Common myeloid progenitor, CD34-positive (primary cell): ENCODE results near the gene VSIG10L2.
"Not testable (repeated sequence)": the region's sequence is repeated elsewhere in the genome, so short reads cannot be mapped to it uniquely, and the experiment has no call there.

ENCODE experiments used
- CTCF ChIA-PET: fragments of 350-600 bp; sonication (Branson Sonifier 250); formaldehyde crosslinking; loops from one replicate; lab custom pipeline; 2021; ENCODE audit warnings: antibody characterized with exemption; lab: Charles Lee
- POLR2A ChIA-PET: fragments of 350-600 bp; sonication (Branson Sonifier 250); formaldehyde crosslinking; loops from one replicate; lab custom pipeline; 2021; ENCODE audit warnings: antibody characterized with exemption; lab: Charles Lee
- DNase-seq, 3 donors: peaks; one replicate each; pipeline versions ENCODE4 v3.0.0 to v3.0.0-alpha.2; 2013
- H3K27ac ChIP-seq, 2 experiments: 1 replicate in 1 of 2; 2 replicates in 1 of 2; pipeline ENCODE4 v1.7.0; 2013; ENCODE audit warnings: inconsistent platforms in 2 of 2, low read length in 2 of 2, mild to moderate bottlenecking in 2 of 2, low read depth in 1 of 2, moderate library complexity in 1 of 2; ENCODE audit not compliant: severe bottlenecking in 2 of 2, insufficient read depth in 1 of 2, poor library complexity in 1 of 2
- H3K27me3 ChIP-seq, 5 experiments: replicated peaks in 2 of 5; 1 replicate in 3 of 5; 2 replicates in 2 of 5; pipeline versions ENCODE4 v1.6.1 to v1.7.0; 2013; ENCODE audit warnings: low read length in 4 of 5, mild to moderate bottlenecking in 2 of 5, moderate library complexity in 2 of 5, inconsistent platforms in 1 of 5; ENCODE audit not compliant: insufficient read depth in 5 of 5, control insufficient read depth in 4 of 5
- H3K36me3 ChIP-seq, 4 experiments: 1 replicate in 2 of 4; 2 replicates in 2 of 4; pipeline versions ENCODE4 v1.6.1 to v1.7.0; 2013; ENCODE audit warnings: low read length in 3 of 4, control low read depth in 1 of 4, mild to moderate bottlenecking in 1 of 4; ENCODE audit not compliant: control insufficient read depth in 4 of 4, insufficient read depth in 4 of 4
- H3K4me1 ChIP-seq, 4 experiments: 1 replicate in 3 of 4; 2 replicates in 1 of 4; pipeline versions ENCODE4 v1.6.1 to v1.7.1; 2013; ENCODE audit warnings: low read length in 3 of 4, mild to moderate bottlenecking in 3 of 4, control low read depth in 1 of 4, inconsistent platforms in 1 of 4, moderate library complexity in 1 of 4; ENCODE audit not compliant: control insufficient read depth in 4 of 4, insufficient read depth in 4 of 4; ENCODE audit errors: control extremely low read depth in 1 of 4
- H3K4me3 ChIP-seq, 7 experiments: 1 replicate in 4 of 7; 2 replicates in 3 of 7; pipeline versions ENCODE4 v1.5.1 to v1.7.0; 2013; ENCODE audit warnings: mild to moderate bottlenecking in 7 of 7, low read length in 6 of 7, moderate library complexity in 6 of 7, inconsistent platforms in 2 of 7, low read depth in 2 of 7, control low read depth in 1 of 7; ENCODE audit not compliant: insufficient read depth in 4 of 7, control insufficient read depth in 1 of 7; ENCODE audit errors: extremely low read depth in 1 of 7
- H3K9me3 ChIP-seq, 5 experiments: 1 replicate in 4 of 5; 2 replicates in 1 of 5; pipeline versions ENCODE4 v1.6.1 to v1.7.1; 2013; ENCODE audit warnings: low read length in 4 of 5, mild to moderate bottlenecking in 2 of 5, inconsistent platforms in 1 of 5, low read depth in 1 of 5, moderate library complexity in 1 of 5; ENCODE audit not compliant: control insufficient read depth in 4 of 5, insufficient read depth in 2 of 5; ENCODE audit errors: control extremely low read depth in 1 of 5
- WGBS: methylation state at CpG from one replicate; pipeline ENCODE4 v1.1.5; 2013; ENCODE audit not compliant: insufficient coverage; 5-methylcytosine and 5-hydroxymethylcytosine counted together

Gene VSIG10L2

DNA sequence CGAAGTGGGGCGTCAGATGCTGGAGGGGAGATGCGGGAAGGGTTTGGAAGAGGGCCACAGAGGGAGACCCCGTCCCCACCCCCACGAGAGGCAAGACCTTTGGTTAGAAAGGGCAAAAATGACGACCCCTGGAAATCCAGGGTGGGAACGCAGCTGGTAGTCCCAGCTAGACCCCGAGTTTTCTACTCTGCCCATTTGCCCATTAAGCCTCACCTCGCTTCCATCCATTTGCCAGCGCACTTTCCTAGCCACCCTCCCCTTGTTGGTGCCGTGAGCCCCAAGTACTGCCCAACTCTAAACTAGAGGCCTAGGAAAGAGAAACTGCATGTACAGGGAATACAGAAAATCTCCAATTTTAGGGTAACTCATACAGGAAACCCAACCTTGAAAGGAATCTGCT, 41.2 kb upstream of the VSIG10L2 start:
- no peak for DNase-seq
- Histone ChIP-seq H3K36me3 (peaks cover 0 to 9% (median 6%) of the 10 kb centered on the region in 4 experiments), H3K4me3 (peak overlapping the region in 5 of 7 experiments; percentile 17 to 100 (median 85)), H3K27ac (no peak overlapping the region), H3K4me1 (peaks cover 3 to 24% (median 19%) of the 10 kb centered on the region in 4 experiments), H3K9me3 (peaks cover 0 to 3% (median 2%) of the 10 kb centered on the region in 5 experiments), H3K27me3 (peaks cover 10 to 39% (median 17%) of the 10 kb centered on the region in 5 experiments)
- 54% methylated on average over 7 of the region's 11 CpGs for WGBS
- ChIA-PET CTCF (no interaction called here), POLR2A (no interaction called here)

DNA sequence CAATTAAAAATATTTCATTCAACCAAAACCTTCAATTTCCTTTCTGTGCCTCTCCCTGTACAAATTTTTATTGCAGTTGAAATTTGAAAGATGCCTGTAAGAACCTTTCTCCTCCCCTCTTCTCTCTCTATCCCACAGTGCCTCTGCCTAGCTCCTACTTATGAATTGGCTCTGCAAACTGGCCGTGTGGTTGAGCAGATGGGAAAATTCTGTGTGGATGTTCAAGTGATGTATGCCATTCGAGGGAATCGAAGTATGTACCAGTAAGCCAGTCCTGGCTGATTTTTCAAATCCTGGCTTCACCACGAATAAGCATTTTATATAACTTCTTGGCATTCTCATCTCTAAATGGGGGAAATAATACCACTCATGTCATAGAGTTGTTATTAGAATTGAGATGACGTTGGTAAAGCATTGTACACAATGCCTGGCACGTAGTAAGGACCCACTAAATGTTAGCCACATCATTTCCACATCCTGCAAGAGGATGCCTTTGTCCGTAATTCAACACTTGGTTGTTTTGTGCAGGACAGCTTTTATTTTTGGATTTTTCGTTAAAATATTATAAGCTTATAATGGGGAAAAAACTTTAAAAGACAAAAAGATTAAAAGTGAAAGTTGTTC, 35.5 kb upstream of the VSIG10L2 start:
- H3K27ac ChIP-seq = no peak overlapping the region
- no peaks in the 10 kb centered on the region for H3K9me3 ChIP-seq
- 100% methylated on average over 1 of the region's 8 CpGs for WGBS
- ChIA-PET POLR2A (interaction anchor here (0.6 kb wide), 1 partner anchor 19 kb away, joined by 3 read pairs; no protein-coding TSS in a partner anchor), CTCF (interaction anchor here (0.6 to 2.7 kb wide), 2 partner anchors 13 to 413 kb away, joined by 3 to 8 read pairs; no protein-coding TSS in a partner anchor)
- H3K4me1 ChIP-seq = no peaks in the 10 kb centered on the region
- H3K36me3 ChIP-seq = no peaks in the 10 kb centered on the region
- H3K4me3 ChIP-seq = no peak overlapping the region
- peaks cover 4 to 26% (median 9%) of the 10 kb centered on the region in 5 experiments for H3K27me3 ChIP-seq
- no peak for DNase-seq

GRCh38 chr11:125914601-125915000, 31.2 kb upstream of the VSIG10L2 start:
- H3K4me3 ChIP-seq, CTCF ChIA-PET, H3K4me1 ChIP-seq, DNase-seq, POLR2A ChIA-PET, H3K9me3 ChIP-seq, H3K27ac ChIP-seq, H3K36me3 ChIP-seq, H3K27me3 ChIP-seq: not testable (repeated sequence)
- 100% methylated on average over 3 of the region's 3 CpGs for WGBS

GRCh38 chr11:125916683-125917347, 29.0 kb upstream of the VSIG10L2 start:
- Histone ChIP-seq H3K27ac (no peak overlapping the region), H3K27me3 (peaks cover 0 to 8% (median 7%) of the 10 kb centered on the region in 5 experiments), H3K9me3 (no peaks in the 10 kb centered on the region), H3K36me3 (no peaks in the 10 kb centered on the region), H3K4me3 (no peak overlapping the region), H3K4me1 (no peaks in the 10 kb centered on the region)
- WGBS = 92% methylated on average over 11 of the region's 12 CpGs
- DNase-seq = no peak
- POLR2A ChIA-PET = no interaction called here
- CTCF ChIA-PET = interaction anchor here (1.4 to 3.4 kb wide), 3 partner anchors 11 to 277 kb away, joined by 3 to 15 read pairs (median 4); no protein-coding TSS in a partner anchor

DNA sequence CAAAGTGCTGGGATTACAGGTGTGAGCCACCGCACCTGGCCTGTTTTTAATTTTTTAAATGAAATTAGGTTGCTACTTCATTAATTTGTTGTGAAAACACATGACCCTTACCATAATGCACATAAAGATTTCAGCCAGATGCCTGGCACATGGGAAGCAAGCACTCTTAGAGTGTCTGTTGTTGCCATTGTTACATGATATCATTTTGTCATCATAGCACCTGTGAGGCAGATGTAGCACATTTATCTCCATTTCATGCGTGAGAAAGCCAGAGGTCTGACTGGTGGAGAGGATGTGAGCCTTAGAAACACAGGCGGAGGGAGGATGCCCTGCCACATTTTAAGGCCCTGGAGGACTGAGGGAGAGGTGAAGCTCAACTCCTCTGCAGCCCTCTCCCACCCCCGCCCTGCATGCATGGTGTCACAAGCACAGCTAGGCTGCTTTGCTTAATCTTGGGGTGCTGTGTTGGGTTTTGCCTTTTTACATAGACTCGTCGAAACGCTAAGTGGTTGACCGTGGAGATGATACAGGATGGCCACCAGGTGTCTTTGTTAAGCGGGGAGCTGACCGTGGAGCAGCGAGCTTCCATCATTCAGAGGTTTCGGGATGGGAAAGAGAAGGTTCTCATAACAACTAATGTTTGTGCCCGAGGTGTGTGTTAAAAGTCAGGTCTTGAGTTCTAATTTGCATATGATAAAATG, 27.6 kb upstream of the VSIG10L2 start:
- 89% methylated on average over 11 of the region's 13 CpGs for WGBS
- H3K27ac ChIP-seq = no peak overlapping the region
- CTCF ChIA-PET = interaction anchor here (1.4 to 3.4 kb wide), 2 partner anchors 31 to 275 kb away, joined by 3 to 15 read pairs; no protein-coding TSS in a partner anchor

DNA sequence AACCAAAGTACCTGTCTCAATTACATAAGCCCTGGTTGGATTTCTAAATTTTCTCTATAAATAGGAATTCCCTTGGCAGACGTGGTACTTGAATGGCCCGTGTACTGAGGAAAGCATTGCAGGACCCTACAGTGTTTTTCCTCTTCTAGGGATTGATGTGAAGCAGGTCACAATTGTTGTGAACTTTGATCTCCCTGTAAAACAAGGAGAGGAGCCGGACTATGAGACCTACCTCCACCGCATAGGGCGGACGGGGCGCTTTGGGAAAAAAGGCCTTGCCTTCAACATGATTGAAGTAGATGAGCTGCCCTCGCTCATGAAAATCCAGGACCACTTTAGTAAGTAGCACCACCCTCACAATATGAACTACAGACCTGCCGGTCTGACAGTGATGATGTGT, 24.8 kb upstream of the VSIG10L2 start:
- CTCF ChIA-PET = interaction anchor here (5.6 kb wide), 1 partner anchor 269 kb away, joined by 84 read pairs; no protein-coding TSS in a partner anchor
- POLR2A ChIA-PET = no interaction called here
- Histone ChIP-seq H3K4me1 (no peaks in the 10 kb centered on the region), H3K9me3 (no peaks in the 10 kb centered on the region), H3K27me3 (peaks cover 0 to 8% (median 4%) of the 10 kb centered on the region in 5 experiments), H3K4me3 (no peak overlapping the region), H3K27ac (no peak overlapping the region), H3K36me3 (no peaks in the 10 kb centered on the region)
- no peak for DNase-seq
- 75% methylated on average over 4 of the region's 9 CpGs for WGBS

More for the DNA sequence above, 27.6 kb upstream of the VSIG10L2 start:
- no peaks in the 10 kb centered on the region for H3K36me3 ChIP-seq
- peaks cover 0 to 8% (median 7%) of the 10 kb centered on the region in 5 experiments for H3K27me3 ChIP-seq
- H3K4me1 ChIP-seq = no peaks in the 10 kb centered on the region
- no peak for DNase-seq
- H3K4me3 ChIP-seq = no peak overlapping the region
- no peaks in the 10 kb centered on the region for H3K9me3 ChIP-seq
- POLR2A ChIA-PET = no interaction called here
